GM12874 (cell line): Measurements from ENCODE around the gene ICAM4.

Experiments
- TF ChIP-seq, protein P1 (sequence below): IDR thresholded peaks from 2 replicates; pipeline ENCODE4 v1.5.1; 2011; ENCODE audit warnings: low read depth, mild to moderate bottlenecking, control low read depth, low read length, moderate library complexity; ENCODE audit not compliant: insufficient read depth

ICAM4 gene

DNA sequence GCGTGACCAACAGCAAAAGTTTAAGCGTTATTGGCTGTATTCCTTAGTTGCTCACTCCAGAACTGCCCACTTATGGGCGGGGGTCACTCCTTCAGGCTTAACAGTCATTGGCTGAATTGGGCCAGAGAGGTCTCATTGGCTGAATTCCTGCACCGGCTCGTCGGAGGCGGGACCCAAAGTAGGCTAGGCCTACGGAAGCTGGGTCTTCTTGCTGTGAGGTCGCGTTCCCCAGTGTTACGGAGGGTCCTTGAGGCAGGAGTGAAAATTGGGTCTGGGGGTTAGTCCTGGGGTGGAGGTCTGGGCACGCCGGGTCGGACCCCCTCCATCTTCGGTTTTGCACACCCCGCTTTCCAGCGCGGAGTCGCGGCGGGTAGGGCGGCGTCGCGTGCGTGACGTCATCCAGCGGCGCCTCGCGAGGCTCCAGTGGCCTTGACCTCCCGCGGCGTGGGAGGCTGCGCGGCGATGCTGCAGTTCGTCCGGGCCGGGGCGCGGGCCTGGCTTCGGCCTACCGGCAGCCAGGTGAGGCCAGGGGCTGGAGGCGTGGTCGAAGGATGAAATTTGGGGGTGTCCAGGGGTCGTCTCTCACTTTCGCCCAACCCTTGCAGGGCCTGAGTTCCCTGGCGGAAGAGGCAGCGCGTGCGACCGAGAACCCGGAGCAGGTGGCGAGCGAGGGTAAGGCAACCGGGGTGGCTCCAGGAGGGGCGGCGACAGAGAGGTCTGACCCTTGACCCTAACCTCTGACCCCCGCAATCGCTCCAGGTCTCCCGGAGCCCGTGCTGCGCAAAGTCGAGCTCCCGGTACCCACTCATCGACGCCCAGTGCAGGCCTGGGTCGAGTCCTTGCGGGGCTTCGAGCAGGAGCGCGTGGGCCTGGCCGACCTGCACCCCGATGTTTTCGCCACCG is 34.7 kb upstream of the ICAM4 start, which contains the start of gene MRPL4:
MRPL4 (plus strand) TSS at position 423 of the 903 bp plus-strand sequence; CDS start at position 463, 40 bp downstream.
- TF ChIP-seq, protein P1, sequence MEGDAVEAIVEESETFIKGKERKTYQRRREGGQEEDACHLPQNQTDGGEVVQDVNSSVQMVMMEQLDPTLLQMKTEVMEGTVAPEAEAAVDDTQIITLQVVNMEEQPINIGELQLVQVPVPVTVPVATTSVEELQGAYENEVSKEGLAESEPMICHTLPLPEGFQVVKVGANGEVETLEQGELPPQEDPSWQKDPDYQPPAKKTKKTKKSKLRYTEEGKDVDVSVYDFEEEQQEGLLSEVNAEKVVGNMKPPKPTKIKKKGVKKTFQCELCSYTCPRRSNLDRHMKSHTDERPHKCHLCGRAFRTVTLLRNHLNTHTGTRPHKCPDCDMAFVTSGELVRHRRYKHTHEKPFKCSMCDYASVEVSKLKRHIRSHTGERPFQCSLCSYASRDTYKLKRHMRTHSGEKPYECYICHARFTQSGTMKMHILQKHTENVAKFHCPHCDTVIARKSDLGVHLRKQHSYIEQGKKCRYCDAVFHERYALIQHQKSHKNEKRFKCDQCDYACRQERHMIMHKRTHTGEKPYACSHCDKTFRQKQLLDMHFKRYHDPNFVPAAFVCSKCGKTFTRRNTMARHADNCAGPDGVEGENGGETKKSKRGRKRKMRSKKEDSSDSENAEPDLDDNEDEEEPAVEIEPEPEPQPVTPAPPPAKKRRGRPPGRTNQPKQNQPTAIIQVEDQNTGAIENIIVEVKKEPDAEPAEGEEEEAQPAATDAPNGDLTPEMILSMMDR = no peak

DNA sequence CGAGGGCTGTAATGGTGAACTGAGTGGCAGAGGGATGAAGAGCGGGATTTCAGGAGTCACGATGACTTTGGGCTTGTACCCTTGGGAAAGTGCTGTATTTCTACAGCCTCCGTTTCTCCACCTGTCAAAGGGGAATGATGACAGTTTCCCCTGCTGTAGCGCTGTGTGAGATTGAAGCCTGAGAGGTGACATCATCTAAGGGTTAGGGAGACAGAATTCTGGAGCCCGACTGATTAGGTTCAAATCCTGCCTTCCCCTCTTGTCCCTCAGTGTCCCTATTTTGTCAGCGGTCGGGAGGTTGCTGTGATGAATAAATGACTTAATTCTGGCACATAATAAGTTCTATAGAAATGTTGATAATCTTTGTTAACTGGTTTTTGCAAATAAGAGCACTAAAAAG is 34.0 kb upstream of the ICAM4 start:
- TF ChIP-seq, protein P1 = no peak

DNA sequence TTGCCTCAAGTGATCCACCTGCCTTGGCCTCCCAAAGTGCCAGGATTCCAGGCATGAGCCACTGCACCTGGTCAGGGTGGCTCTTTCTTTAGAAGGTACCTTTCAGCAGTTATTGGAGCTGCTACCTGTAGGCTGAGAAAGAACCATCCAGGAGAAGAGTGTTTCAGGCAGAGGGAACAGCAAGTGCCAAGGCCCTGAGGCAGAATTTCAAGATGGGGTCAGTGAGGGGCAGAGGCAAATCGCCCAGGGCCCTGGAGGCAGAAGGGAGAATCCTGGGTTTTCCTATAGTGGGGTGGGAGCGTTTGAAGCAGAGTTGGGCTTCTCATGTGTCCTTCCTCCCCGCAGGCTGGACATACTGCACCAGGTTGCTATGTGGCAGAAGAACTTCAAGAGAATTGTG is 32.5 kb upstream of the ICAM4 start:
- TF ChIP-seq, protein P1 = no peak

DNA sequence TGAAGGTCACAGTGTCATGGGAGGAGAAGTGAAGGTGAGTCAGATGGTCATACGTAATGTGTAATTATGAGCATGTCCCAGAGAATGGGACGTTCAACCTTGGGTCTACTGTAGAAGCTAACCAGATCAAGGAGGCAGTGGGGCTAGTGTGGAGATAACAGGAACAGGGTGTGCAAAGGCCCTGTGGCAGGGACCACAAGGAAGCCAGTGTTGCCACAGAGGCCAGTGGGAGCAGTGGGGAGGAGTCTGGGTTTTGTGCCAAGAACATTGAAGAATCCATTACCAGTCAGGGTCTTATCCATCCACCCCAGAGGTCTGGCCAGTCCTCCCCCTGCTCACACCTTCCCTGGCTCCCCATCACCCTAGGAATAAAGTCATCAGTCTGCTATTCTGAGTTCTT is 31.4 kb upstream of the ICAM4 start:
- TF ChIP-seq, protein P1 = no peak

DNA sequence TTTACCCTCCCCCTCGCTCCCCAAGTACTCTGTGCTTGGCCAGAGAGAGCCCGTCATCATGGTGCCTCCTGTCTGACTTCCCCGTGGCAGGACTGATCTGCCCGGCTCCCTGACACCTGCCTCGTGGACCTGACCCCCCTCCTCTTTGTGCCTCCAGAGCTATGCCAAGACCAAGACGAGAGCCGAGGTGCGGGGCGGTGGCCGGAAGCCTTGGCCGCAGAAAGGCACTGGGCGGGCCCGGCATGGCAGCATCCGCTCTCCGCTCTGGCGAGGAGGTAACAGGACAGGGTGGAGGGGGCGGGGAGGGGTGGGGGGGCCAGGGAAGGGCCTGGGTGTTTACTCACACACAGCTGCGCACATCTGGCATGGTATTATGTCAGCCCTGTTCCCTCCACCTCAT is 30.2 kb upstream of the ICAM4 start:
- TF ChIP-seq, protein P1 = no peak

DNA sequence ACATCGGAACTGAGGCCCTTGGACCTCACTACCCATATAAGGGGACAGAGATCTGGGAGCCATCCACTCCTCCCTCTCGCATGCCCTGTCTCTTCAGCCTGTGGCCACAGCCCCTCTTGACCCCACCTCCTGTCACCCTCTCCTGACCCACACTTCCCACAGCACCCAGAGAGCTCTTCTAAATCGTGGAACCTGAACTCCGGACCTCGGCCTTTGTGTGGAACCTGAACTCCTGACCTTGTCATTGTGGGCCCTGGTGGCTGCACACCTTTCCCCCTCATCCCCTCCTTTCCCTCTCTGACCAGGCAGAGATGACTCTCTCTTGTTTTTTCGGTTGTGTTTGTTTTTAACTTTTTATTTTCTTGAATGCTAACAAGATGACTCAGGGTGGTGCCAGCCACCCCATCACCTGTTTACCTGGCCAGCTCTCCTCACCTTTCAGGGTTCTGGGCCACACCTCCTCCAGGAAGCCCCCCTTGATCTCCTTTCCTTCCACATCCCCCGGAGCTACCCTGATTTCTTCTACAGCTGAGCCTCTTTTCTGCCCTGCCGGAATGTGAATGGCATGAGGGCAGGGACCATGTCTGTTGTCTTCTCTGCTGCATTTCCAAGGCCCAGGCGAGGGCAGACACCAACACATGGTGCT is 29.7 kb upstream of the ICAM4 start:
- TF ChIP-seq, protein P1 = no peak

DNA sequence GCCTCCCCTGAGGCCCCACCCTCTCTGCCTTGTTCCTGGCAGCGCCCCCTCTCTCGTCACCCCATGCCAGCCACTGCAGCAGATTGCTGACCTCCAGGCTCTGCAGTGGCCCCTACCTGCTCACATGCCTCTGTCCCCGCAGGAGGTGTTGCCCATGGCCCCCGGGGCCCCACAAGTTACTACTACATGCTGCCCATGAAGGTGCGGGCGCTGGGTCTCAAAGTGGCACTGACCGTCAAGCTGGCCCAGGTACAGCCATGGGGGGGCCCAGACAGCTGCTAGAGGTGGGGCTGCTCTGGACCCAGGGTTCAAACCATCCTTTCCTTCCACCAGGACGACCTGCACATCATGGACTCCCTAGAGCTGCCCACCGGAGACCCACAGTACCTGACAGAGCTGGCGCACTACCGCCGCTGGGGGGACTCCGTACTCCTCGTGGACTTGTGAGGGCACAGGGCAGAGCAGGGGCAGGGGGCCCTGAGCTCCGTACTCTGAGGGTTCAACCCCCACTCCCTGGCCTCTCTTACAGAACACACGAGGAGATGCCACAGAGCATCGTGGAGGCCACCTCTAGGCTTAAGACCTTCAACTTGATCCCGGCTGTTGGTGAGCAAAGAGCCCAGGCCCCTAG is 28.6 kb upstream of the ICAM4 start:
- TF ChIP-seq, protein P1 = no peak
